CMK (cell line): ENCODE measurements around the gene RFNG.
A peak's percentile ranks its signal among the peaks of the same experiment; 100 is the strongest.

Experiments
- DNase-seq: peaks from one replicate; pipeline ENCODE4 v3.0.0-alpha.2; 2010; ENCODE audit warnings: low read depth

The RFNG gene, protein sequence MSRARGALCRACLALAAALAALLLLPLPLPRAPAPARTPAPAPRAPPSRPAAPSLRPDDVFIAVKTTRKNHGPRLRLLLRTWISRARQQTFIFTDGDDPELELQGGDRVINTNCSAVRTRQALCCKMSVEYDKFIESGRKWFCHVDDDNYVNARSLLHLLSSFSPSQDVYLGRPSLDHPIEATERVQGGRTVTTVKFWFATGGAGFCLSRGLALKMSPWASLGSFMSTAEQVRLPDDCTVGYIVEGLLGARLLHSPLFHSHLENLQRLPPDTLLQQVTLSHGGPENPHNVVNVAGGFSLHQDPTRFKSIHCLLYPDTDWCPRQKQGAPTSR

DNA sequence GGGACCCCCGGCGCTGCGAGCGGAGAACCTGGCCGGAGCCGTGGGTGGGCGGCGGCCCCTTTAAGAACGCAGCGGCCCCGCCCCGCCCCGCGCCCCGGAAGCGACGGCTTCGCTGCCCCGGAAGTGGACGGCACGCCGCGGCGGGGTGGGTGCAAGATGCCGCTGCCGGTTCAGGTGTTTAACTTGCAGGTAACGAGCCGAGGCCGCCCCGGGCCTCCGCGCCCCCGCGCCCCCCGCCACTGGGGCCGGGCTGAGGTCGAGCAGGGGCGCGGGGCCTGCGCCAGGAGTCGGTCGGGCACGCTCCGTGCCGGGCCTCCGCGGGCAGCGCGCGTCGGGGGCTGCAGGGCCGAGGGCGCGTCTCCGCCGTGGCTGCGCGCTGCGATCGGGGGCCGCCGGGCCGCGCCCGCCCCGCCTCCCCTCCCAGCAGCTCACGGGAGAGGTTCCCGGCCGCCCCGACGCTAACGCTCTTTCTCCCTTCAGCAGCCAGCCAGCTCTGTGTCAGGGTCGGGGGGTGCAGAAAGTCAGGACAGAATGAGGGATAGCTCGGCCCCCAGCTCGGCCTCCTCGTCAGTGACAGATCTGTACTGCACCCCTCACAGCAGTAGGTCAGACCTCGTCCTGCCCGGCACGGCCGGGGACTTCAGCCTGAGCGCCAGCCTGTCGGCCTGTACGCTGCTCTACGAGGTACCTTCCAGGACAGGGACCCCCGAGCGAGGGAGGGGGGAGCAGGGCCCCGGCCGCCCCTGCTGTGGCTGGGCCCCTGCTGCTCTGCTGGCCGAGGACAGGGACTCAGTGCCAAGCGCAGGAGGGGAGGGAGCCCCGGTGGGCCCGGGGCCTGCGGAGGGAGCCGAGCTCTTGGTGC lies at the start of gene RFNG, which contains the start of gene GPS1:
Gene RFNG, minus strand, starts transcription at position 36 of the 862 bp plus-strand sequence. CDS start 45 bp downstream, outside the sequence.
Gene GPS1, plus strand, starts transcription at position 123 of the 862 bp plus-strand sequence. Its CDS starts 34 bp downstream, at position 157.
- no peak for DNase-seq

DNA sequence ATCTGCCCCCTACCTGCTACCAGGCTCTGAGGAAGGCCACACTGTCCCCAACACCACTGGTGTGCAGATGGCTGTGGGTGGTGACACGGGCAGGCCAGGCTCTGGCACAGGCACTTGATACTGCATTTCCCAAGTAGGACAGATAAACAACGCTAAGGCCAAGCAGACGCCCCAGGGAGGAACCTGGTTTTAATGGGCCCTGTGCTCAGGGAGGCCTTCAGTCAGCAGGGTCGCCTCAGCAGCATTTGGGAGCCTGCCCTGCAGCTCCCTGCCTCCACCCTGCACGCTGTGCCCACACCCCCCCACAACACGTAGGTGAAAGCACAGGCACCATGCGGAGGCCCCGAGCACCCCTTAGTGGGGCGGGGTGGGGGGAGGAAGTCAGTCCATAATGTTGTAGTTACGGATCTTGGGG lies 49.7 kb upstream of the RFNG start:
- no peak for DNase-seq

DNA sequence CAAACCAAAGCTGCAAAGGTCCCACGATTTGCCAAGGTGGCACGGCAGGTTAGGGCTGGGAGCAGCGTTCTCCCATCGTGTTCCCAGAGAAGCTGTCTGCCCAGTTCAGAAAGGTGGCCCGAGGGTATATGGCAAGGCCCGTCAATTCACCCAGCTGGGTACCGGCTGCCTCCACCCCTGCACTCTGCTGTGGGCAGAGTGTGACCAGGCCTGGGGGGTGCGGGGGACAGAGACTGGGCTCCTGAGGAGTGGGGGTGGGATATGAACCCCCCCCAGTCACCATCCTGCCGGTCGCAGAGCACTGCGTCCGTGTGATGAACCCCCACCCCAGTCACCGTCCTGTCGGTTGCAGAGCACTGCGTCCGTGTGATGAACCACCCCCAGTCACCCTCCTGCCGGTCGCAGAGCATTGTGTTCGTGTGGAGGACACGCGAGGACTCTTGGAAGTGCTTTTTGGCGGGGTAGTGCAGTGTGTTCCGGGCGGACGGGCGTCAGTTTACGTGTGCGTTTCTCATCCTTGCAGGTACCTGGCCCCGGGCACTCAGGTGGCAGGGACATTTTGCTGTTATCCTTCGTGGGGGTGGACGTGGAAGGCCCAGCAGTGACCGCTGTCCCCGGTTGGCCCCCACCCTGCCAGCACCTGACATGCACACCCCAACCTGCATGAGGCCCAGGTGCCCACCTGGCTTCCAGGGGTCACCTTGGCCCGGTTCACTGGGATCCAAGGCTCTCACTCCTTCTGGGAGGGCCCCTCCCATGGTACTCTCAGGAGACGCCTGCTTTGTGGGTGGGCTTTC lies 49.1 kb upstream of the RFNG start:
- DNase-seq = no peak

DNA sequence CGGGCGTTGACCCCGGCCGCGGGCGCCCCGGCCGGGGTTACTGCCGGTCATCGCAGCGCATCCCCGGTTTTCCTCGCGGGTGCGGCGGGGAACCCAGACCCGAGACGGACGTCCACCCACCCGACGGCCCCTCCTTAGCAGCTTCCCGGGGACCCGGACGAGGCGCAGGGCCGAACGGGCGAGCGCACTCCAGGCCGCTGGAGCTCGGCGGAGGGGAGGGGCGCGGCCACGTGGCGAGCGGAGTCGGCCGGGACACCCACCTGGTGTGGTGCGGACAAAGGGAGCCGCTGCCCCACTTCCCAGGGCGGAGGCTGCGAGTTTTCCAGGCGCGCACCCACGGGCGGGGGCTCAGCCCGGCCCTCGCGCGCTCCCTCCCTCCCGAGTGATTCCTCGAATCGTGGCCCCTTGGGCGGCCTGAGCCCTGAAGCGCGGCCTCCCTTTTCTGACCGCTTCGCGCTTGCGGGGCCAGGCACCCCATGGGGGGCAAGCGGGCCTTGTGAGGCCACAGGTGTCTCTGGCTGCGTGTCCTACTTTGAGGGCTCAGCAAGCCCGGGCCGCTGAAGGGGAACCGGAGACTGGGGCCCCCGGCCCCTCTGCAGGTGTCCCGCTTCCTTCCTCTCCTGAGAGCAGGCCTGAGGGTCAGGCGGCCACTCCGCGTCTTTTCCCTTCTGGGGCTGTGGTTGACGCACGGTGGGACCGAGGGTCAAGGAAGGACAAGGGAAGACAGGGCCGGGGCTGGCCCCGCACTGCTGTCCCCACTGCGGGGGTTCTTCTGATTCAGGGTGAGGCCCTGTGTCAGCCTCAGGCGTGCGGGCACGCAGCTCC lies 47.5 kb upstream of the RFNG start:
- DNase-seq = peak; percentile 54

DNA sequence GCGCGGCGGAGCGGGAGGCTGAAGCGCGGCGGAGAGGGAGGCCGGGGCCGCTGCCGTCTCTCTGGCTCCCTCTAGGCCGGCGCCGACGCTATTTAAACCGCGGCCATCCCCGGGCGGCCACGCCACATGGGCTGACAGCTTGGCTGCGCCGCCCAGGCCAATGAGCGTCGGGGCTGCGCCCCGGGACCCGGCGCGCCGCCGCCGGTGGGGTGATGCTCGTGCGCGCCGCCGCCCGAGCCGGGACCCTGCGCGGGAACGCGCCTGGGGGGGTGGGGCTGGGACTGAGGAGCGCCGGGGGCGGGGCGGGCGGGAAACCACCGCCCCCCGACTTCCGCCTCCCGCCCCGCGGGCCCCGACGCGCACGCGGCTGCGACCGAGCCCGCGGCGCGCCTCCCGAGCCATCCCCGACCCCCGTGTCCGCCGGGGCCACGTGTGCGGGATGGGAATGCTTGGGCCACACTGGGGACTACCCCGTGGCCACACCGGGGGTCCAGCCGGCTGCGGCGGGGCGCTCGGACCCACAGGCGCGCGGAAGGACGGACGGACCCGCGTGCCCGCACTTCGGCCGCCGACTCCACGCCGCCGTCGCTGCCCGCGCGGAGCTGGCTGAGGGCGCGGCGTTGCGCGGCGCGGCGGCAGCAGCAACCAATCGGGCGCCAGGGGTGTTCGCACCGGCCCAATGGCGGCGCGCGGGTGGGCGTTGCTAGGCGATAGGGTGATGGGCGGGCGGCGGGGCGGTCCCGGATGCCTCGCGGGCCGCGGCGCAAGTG lies 46.7 kb upstream of the RFNG start, which contains the start of gene FASN:
Gene FASN, minus strand, starts transcription at position 68 of the 770 bp plus-strand sequence. CDS start 1,791 bp downstream, outside the sequence.
- DNase-seq = peak; percentile 88

DNA sequence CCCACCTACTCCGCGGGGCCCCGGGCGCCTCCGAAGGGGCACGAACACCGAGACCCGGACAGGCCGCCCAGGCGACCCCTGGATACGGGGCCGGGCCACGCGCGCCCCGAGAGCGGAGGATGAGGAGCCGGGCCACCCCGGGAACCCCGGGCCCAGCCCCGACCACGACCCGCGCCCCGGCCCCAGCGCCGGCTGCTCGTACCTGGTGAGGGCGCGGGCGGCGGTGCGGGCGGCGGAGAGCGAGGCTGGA lies 46.2 kb upstream of the RFNG start:
- DNase-seq = no peak

DNA sequence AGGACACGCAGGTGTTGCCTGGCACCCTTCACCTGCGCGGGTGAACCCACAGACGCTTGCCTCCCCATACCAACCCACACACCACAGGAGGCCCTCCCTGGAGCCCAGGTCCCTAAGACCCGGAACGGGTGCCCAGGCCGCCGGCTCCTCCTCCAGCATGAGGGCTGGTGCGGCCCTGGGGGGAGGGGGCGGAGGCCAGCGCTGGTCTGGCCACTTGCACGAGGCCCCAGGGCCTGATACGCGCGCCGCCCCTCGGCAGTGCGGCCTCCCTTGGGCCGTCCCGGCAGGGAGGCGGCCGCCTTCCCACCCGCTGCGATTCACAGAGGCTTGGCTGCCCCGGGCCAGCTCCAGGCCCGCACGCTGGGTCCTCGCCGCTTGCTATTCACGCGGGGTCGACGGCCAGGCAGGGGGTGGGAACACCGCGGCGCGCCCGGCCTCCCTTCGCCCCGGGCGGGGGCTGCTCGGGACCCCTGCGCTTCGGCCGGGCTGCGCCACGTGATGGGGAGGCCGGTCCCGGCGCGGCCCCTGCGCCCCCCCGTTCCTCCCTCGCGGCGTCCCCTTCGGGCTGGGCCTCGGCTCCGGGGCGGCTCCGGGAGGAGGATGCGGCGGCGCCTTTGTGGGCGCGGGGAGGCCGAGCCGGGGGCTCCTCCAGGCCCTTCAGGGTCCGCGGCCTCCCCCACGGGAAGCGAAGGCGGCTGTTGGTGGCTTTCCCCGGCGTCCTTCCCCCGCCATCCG lies 45.7 kb upstream of the RFNG start:
- peak; percentile 45 for DNase-seq

DNA sequence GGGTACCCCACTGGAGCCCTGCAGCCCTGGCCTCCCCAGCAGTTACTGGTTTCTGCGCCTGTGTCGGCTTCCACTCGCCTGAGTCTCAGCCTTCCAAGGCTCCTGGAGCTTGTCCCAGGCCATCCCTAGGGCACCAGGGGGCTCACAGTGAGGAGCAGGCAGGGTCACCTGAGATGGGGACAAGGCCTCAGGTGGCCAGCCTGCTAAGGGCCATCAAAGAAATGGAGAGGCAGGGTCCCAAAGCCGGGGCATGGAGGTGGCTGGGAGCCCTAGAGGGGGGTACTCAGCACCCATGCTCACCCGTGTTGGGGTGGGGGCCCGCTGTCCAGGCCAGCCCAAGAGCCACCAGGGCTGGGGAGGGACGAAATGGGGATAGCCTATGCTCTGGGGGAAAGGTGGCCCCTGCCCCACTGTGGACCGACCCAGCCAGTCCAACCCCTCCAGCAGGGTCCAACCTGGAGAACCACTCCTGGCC lies 45.1 kb upstream of the RFNG start:
- DNase-seq = no peak

DNA sequence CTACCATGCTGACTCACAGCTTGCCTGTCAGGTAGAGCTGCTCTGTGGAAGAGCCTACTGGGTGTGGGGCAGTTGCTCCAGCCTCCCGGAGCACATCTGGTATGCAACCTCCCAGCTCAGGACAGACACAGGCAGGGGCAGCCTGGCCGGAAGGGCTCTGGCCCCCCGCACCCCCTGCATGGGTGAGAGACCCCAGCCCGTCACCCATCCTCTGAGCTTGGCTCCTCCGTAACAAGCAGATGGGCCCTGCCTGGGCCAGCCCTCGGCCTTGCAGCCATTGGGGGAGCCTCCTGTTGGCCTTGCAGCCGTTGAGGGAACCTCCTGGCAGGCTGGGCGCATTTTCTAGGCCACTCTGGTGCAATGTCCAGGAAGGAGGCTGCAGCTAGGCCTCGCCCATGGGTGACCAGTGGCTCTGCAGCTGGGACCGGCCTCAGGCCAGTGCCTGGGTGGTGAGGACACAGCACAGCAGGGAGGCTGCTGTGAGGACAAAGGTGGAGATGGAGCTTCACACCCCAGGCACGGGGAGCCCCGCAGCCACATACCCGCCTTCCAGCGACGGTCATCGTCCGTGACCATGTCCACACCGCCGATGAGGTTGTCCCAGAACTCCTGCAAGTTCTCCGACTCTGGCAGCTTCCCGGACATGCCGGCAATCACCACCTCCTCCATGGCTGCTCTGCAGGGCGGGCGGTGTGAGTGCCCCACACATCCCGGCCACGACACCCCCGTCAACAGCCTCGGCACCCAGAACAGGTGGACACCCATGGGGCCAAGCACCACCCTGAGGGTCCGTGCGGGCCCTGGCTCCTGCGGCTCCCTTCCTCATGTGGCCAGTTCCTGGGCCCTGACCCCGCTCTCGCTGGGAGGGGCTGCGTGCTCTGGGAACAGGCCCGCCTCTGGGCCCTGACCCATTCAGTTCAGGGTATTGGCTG lies 44.4 kb upstream of the RFNG start:
- no peak for DNase-seq

DNA sequence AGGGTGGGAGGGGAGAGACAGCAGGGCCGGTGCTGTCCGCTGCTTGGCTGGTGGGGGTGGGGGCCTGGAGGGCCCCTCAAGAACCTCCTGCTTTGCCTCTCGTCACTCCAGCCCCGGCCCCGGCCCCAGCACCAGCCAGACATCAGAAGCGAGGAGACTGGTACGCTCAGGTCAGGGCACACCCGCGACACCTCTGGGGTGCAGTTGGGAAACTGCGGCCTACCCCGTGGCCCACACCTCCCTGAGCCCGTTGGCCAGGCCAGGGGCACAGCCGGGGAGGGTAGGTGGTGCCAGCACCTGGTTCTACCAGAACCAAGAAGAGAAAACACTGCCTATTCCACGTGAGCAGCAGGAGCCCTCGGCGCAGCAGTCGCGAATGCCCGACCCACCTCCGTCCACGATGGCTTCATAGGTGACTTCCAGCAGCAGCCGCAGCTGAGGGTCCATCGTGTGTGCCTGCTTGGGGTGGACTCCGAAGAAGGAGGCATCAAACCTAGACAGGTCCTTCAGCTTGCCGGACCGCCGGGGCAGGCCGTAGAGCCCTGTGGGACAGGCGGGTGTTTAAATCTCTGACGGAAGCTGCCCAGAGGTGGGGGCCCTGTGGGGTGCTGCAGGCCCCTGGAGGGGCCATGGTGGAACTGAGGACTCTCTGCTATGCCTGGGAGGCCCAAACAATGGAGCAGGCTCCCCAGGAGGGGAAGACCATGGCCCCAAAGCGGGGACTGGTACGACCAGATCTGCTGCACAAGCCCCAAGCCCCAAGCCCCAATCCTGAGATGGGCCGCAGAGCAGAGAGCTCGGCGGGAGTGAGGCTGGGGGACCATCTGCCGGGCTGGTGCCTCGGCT lies 43.5 kb upstream of the RFNG start:
- DNase-seq = no peak

DNA sequence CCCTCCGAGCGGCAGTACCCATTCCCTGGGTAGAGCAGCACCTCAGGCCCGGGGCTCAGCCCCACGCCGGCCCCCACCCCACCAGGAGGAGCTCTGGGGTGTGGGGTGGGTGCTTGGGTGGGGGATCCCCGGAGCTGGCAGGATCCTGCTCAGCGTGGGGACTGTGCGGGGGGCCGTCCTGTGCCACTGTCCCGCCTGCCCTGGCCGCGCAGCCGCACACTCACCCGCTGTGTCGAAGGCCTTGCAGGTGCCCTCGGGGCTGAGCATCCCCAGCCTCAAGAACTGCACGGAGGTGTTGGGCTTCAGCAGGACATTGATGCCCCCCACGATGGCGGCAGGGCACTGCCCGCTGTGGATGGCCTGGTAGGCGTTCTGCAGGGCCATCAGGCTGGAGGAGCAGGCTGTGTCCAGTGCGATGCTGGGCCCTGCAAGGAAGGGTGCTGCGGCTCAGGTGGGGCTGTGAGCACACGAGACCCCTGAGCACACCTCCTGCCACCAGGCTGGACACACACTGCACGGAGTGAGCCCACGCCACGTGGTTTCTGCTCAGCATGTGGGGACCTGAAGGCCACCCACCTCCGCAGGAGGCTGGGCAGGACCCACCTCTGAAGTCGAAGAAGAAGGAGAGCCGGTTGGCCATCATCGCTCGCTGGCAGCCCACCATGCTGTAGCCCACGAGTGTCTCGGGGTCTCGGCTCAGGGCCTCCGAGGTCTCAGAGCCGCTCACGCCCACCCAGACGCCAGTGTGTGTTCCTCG lies 41.6 kb upstream of the RFNG start:
- no peak for DNase-seq

DNA sequence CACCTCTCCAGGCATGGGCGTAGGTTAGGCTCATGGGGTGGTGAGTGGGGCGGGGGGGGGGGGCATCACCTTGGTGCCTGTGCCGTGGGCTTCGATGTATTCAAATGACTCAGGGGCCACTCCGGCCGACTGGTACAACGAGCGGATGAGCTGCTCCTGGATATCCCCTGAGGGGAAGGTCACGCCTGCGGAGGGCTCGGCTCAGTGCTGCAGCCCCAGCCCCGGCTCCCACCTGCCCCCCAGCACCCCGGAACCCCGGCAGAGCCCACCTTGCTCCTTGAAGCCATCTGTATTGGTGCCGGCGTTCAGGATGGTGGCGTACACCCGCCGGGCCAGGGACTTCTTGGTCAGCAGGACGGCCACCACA lies 41.0 kb upstream of the RFNG start:
- DNase-seq = no peak

DNA sequence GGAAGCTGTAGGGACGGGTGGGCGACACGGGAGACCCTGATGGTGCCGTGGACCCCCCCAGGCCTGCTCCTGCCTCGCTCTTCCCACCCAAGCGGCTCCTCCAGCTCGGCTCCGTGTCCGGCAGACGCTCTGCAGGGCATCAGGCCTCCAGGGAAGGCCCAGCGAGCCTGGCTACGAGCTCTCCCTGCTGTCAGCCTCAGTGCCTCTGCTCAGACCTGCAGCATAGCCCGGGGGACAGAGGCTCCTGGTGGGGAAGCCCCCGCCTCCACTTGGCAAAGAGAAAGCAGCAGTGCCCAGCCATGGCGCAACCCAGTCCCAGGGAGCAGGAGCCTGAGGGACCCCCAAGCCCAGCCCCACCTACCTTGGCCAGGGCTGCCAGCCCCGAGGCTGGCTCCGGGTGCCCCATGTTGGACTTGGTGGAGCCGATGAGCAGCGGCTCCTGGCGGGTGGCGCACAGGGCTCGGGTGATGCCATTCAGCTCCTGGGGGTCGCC lies 40.5 kb upstream of the RFNG start:
- no peak for DNase-seq

DNA sequence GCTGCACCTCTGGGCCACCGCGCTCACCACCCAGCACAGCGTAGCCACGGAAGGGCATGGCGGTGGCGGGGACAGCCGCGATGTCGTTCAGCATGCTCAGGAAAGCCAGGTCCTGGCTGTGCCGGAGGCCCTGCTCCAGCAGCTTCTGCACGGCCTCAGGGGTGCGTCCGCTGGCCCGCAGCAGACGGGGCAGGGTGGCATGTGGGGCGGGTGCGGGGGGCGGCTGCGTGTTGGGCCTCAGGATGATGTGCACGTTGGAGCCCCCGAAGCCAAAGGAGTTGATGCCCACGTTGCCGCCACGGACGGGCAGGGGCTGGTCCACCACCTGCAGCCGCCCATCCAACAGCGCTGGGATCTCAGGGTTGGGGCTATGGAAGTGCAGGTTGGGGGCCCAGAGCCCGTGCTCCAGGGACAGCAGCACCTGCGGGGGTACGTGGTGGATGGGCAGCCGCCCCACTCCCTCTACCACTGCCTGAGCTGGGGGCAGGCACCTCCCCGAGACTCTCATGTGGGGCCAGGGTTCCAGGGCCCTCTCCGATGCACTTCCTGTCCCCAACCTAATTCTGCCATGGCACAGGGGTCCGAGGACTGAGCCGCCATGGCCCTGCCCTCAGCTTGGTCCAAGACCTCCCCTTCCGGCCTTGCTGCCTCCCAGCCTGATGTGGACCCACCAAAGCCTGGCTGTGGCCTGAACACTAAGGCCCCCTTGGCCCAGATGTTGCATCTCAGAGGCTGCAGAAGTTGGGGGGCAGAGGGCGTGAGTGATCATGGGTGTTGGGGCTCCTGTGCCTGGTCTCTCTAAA lies 39.9 kb upstream of the RFNG start:
- no peak for DNase-seq

DNA sequence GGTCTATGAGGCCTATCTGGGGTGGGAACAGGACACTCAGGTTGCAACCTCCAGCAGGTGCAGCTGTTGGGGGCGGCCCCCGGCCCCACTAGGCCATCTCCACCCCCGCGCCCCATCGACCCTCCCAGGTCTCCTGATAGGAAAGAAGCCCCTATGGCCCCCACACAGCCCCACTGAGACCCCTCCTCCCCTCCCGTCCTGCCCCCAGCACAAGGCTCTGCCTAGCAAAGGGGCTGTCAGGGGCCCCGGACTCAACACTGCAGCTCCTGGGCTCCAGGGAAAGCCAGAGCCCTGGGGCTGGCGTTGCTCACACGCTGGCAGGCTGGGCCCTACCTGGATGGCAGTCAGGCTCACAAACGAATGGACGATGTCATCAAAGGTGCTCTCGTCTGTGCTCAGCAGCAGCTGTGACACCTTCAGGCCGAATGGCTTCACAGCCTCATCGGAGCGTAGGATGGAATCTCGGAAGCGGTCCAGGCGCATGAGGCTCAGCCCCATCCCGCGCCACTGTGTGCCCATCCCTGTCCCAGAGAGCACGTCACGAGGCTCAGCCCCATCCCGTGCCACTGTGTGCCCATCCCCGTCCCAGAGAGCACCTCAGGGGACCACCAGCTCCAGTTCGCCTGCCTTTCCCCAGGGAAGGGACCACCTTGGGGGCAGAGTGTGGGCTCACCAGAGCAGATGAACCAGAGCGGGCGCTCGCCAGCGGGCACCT lies 39.1 kb upstream of the RFNG start:
- DNase-seq = no peak
